HepG2 (cell line): Measurements from ENCODE around the gene LYPD4. TPM values are rescaled to one million over a fixed set of nuclear protein-coding genes. Genes with fewer than 3 reads are reported as not detected.

Experiments
- ATAC-seq: fragments of 200-7000 bp; cut with Tn5 transposase; 3 replicates; pipeline ENCODE4 v1.9.1; 2020; ENCODE audit warnings: mild to moderate bottlenecking, moderate library complexity
- BruUV-seq: library from RNA; stranded (reverse); fragments of 400-500 nt; replicated peaks from 2 replicates; lab custom pipeline; 2021; lab: Mats Ljungman, UMichigan
- CTCF ChIA-PET: fragments of 300-600 bp; formaldehyde crosslinking; extraction: SDS; loops from one replicate; lab custom pipeline; 2021; ENCODE audit warnings: low total read pairs, inconsistent platforms, low intra/inter-chr PET ratio; lab: Yijun Ruan, JAX
- POLR2A ChIA-PET: fragments of 350-600 bp; sonication (Branson Sonifier 250); formaldehyde crosslinking; loops from one replicate; lab custom pipeline; 2020; ENCODE audit warnings: antibody characterized with exemption, inconsistent platforms; lab: Yijun Ruan, JAX
- DNase-seq: peaks from one replicate; pipeline ENCODE4 v3.0.0-alpha.2; 2015; ENCODE audit warnings: low spot score
- FAIRE-seq: peaks from 3 replicates; lab custom pipeline; 2011; peaks lifted over from hg19 to GRCh38; lab: Jason Lieb, UNC
- H2AFZ ChIP-seq: one replicate; pipeline ENCODE4 v1.6.1; 2011; ENCODE audit warnings: low read length, inconsistent platforms
- H3K27ac ChIP-seq: fragments of 300-600 bp; 3 replicates; pipeline ENCODE4 v1.8.0; 2011; ENCODE audit warnings: mixed run types, mild to moderate bottlenecking, mixed read lengths, low read length, inconsistent platforms; ENCODE audit not compliant: insufficient read depth; ENCODE audit errors: extremely low read length
- H3K27me3 ChIP-seq, 2 experiments: fragments of 200-600 bp in 1 of 2; 2 replicates in 1 of 2; 3 replicates in 1 of 2; pipeline versions ENCODE4 v1.6.0 to v1.8.0; 2011; ENCODE audit warnings: low read length in 2 of 2, mild to moderate bottlenecking in 2 of 2, moderate library complexity in 2 of 2, inconsistent platforms in 1 of 2; ENCODE audit not compliant: insufficient read depth in 2 of 2, control insufficient read depth in 1 of 2
- H3K36me3 ChIP-seq, 2 experiments: fragments of 200-600 bp in 1 of 2; replicated peaks in 1 of 2; 2 replicates in 1 of 2; 3 replicates in 1 of 2; pipeline versions ENCODE4 v1.5.1 to v1.8.0; 2011; ENCODE audit warnings: low read length in 2 of 2, inconsistent platforms in 1 of 2; ENCODE audit not compliant: insufficient read depth in 2 of 2, control insufficient read depth in 1 of 2
- H3K4me1 ChIP-seq: 2 replicates; pipeline ENCODE4 v1.5.1; 2012; ENCODE audit warnings: low read length, inconsistent platforms; ENCODE audit not compliant: insufficient read depth
- H3K4me2 ChIP-seq: 2 replicates; pipeline ENCODE4 v1.6.0; 2011; ENCODE audit warnings: low read depth, low read length, inconsistent platforms
- H3K4me3 ChIP-seq, 3 experiments: fragments of 200-600 bp in 1 of 3; sonication (generic), shearing (Covaris generic) in 1 of 3; replicated peaks in 1 of 3; 2 replicates each; pipeline ENCODE4 v1.5.1; 2011 to 2016; ENCODE audit warnings: low read length in 3 of 3, inconsistent platforms in 2 of 3, low read depth in 2 of 3, mild to moderate bottlenecking in 2 of 3, control low read depth in 1 of 3, mixed read lengths in 1 of 3; ENCODE audit not compliant: insufficient read depth in 1 of 3
- H3K79me2 ChIP-seq: one replicate; pipeline ENCODE4 v1.6.1; 2011; ENCODE audit warnings: low read length, inconsistent platforms; ENCODE audit not compliant: insufficient read depth
- H3K9ac ChIP-seq: 2 replicates; pipeline ENCODE4 v1.6.0; 2011; ENCODE audit warnings: mild to moderate bottlenecking, low read depth, low read length, inconsistent platforms; ENCODE audit not compliant: insufficient read depth
- H3K9me3 ChIP-seq: 2 replicates; pipeline ENCODE4 v1.5.1; 2012; ENCODE audit warnings: mild to moderate bottlenecking, low read length
- H4K20me1 ChIP-seq: 2 replicates; pipeline ENCODE4 v1.6.0; 2011; ENCODE audit warnings: inconsistent platforms, mild to moderate bottlenecking, low read length, moderate library complexity; ENCODE audit not compliant: insufficient read depth
- KAT7 ChIP-seq: IDR thresholded peaks from 2 replicates; pipeline ENCODE4 v1.6.1; 2018; ENCODE audit warnings: borderline replicate concordance, missing compliant biosample characterization
- KDM2A ChIP-seq: sonication (generic); formaldehyde crosslinking; IDR thresholded peaks from 2 replicates; pipeline ENCODE4 v1.4.0; 2020; ENCODE audit warnings: low read depth, missing genetic modification reagents, borderline replicate concordance
- MATR3 ChIP-seq: sonication (generic); formaldehyde crosslinking; IDR thresholded peaks from 2 replicates; pipeline ENCODE4 v1.4.0; 2020; ENCODE audit warnings: missing genetic modification reagents
- NRL ChIP-seq: sonication (generic); formaldehyde crosslinking; IDR thresholded peaks from 2 replicates; pipeline ENCODE4 v1.5.0; 2020; ENCODE audit warnings: missing genetic modification reagents, mild to moderate bottlenecking, moderate library complexity, borderline replicate concordance
- POLR2AphosphoS5 ChIP-seq: IDR thresholded peaks from 2 replicates; pipeline ENCODE4 v1.6.1; 2012; ENCODE audit warnings: low read depth, low read length
- RARA ChIP-seq: IDR thresholded peaks from 2 replicates; pipeline ENCODE4 v1.6.1; 2016; ENCODE audit warnings: missing genetic modification reagents, missing compliant biosample characterization
- RFXANK ChIP-seq: IDR thresholded peaks from 2 replicates; pipeline ENCODE4 v1.6.1; 2016
- SOX5 ChIP-seq: IDR thresholded peaks from 2 replicates; pipeline ENCODE4 v1.6.1; 2016; ENCODE audit warnings: borderline replicate concordance
- SP5 ChIP-seq: IDR thresholded peaks from 2 replicates; pipeline ENCODE4 v1.6.1; 2016; ENCODE audit warnings: low read depth, borderline replicate concordance
- TAF1 ChIP-seq: sonication (generic); formaldehyde crosslinking; IDR thresholded peaks from 2 replicates; pipeline ENCODE4 v1.4.0; 2020; ENCODE audit warnings: missing genetic modification reagents
- ZFP36L2 ChIP-seq: sonication (generic); formaldehyde crosslinking; IDR thresholded peaks from 2 replicates; pipeline ENCODE4 v1.4.0; 2020; ENCODE audit warnings: missing genetic modification reagents
- ZIK1 ChIP-seq: sonication (generic); formaldehyde crosslinking; IDR thresholded peaks from 2 replicates; pipeline ENCODE4 v1.5.0; 2020; ENCODE audit warnings: mild to moderate bottlenecking, low read depth, missing genetic modification reagents, borderline replicate concordance
- ZNF326 ChIP-seq: sonication (generic); formaldehyde crosslinking; IDR thresholded peaks from 2 replicates; pipeline ENCODE4 v1.4.0; 2020; ENCODE audit warnings: missing genetic modification reagents, borderline replicate concordance
- ZSCAN31 ChIP-seq: sonication (generic); formaldehyde crosslinking; IDR thresholded peaks from 2 replicates; pipeline ENCODE4 v1.5.0; 2020; ENCODE audit warnings: low read depth, mild to moderate bottlenecking, missing genetic modification reagents
- whole genome bisulfite sequencing: methylation state at CpG from one replicate; pipeline ENCODE4 v1.1.6; 2017; ENCODE audit warnings: low lambda C conversion rate; 5-methylcytosine and 5-hydroxymethylcytosine counted together
- in situ Hi-C: cut with HindIII; loops from 2 replicates; pipeline ENCODE4 v1.10.0; 2017; ENCODE audit warnings: low pct_unique_long_range_greater_than_20kb; ENCODE audit not compliant: extremely low pct_ligation_motif_present
- intact Hi-C: fragments of 100-400 bp; cut with micrococcal nuclease; formaldehyde crosslinking; loops from one replicate; pipeline ENCODE4 v1.10.0; 2022; ENCODE audit not compliant: unreplicated experiment
- polyA plus RNA-seq, 8 experiments: library from polyadenylated mRNA; depleted of rRNA in 3 of 8; stranded (reverse) in 7 of 8; unstranded in 1 of 8; fragments of >200 nt; fragmentation: Illumina TruSeq in 4 of 8; extraction: Trizol in 4 of 8; gene quantifications; 2 replicates each; pipeline versions ENCODE4 v1.2.1 to v1.2.3, GENCODE V29; 2011 to 2016; ENCODE audit warnings: low read depth in 4 of 8, missing spikeins in 1 of 8, mixed read lengths in 1 of 8; ENCODE audit not compliant: insufficient read depth in 1 of 8
- total RNA-seq, 5 experiments: library from RNA; depleted of rRNA; stranded (reverse); fragments of >200 nt; fragmentation: Illumina TruSeq; extraction: Trizol; gene quantifications; 2 replicates each; pipeline ENCODE4 v1.2.3, GENCODE V29; 2016; ENCODE audit warnings: low read depth in 1 of 5
- TF ChIP-seq, protein P1 (sequence below): sonication (generic); formaldehyde crosslinking; IDR thresholded peaks from 2 replicates; pipeline ENCODE4 v1.4.0; 2020; ENCODE audit warnings: missing genetic modification reagents, borderline replicate concordance
- TF ChIP-seq, protein P2 (sequence below): sonication (generic); formaldehyde crosslinking; IDR thresholded peaks from 2 replicates; pipeline ENCODE4 v1.4.0; 2020; ENCODE audit warnings: low read depth, mild to moderate bottlenecking, missing genetic modification reagents
- TF ChIP-seq, protein P3 (sequence below): sonication (generic); formaldehyde crosslinking; IDR thresholded peaks from 2 replicates; pipeline ENCODE4 v1.5.0; 2020; ENCODE audit warnings: missing genetic modification reagents
- TF ChIP-seq, protein P4 (sequence below): sonication (generic); formaldehyde crosslinking; IDR thresholded peaks from 2 replicates; pipeline ENCODE4 v1.4.0; 2020; ENCODE audit warnings: missing genetic modification reagents, borderline replicate concordance

LYPD4 gene
- total and polyA plus RNA-seq, 2 of the 13 experiments (the other 11 are each of a cell fraction or from before 2014, with no cell fraction given) = not detected

DNA sequence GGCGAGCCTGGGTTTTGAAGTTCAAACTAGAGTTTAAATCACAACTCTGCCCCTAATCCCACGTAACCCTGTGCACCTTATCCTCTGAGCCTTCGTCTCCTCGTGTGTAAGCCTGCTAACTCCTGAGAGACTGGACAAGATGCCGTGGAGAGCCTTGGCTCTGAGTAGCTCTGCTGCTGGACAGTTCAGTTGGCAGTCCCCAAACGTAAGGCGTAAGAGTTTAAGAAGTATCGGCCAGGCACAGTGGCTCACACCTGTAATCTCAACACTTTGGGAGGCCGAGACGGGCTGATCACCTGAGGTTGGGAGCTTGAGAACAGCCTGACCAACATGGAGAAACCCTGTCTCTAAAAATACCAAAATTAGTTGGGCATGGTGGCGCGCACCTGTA, 27.9 kb upstream of the LYPD4 start:
- H3K4me2 ChIP-seq = no peak overlapping the region
- ChIA-PET CTCF (interaction anchor here (0.7 to 2.1 kb wide), 3 partner anchors 16 to 80 kb away, joined by 5 to 14 read pairs (median 13); no protein-coding TSS in a partner anchor), POLR2A (interaction anchor here (1.3 to 6.9 kb wide), 5 partner anchors 9 to 85 kb away, joined by 6 to 72 read pairs (median 18); partner anchors contain the start of genes ARHGEF1 and RPS19)
- ATAC-seq (no peak), FAIRE-seq (no peak), DNase-seq (no peak)
- peaks cover 3% of the 10 kb centered on the region for H3K79me2 ChIP-seq
- BruUV-seq = no TSS peak
- H3K9ac ChIP-seq = no peak overlapping the region
- peaks cover 15 to 43% of the 10 kb centered on the region in 2 experiments for H3K36me3 ChIP-seq
- in situ Hi-C loops = no loop called here
- peaks cover 55% of the 10 kb centered on the region for H4K20me1 ChIP-seq
- peaks cover 1% of the 10 kb centered on the region in 2 experiments; a peak in 1 of 5 replicates for H3K27me3 ChIP-seq
- intact Hi-C loops = loop anchor here (2.0 kb wide), 2 partner anchors 62 to 78 kb away; no protein-coding TSS in a partner anchor
- H3K9me3 ChIP-seq = no peaks in the 10 kb centered on the region
- H2AFZ ChIP-seq = no peak overlapping the region
- no peak overlapping the region for H3K4me3 ChIP-seq
- H3K4me1 ChIP-seq = peaks cover 41% of the 10 kb centered on the region
- 95% methylated on average over 10 of the region's 12 CpGs for WGBS
- no peak overlapping the region for H3K27ac ChIP-seq
- TF ChIP-seq KAT7 (CRISPR knock-in tag) = no peak
- no peak for TF ChIP-seq ZIK1 (CRISPR knock-in tag)
- TF ChIP-seq, protein P1, sequence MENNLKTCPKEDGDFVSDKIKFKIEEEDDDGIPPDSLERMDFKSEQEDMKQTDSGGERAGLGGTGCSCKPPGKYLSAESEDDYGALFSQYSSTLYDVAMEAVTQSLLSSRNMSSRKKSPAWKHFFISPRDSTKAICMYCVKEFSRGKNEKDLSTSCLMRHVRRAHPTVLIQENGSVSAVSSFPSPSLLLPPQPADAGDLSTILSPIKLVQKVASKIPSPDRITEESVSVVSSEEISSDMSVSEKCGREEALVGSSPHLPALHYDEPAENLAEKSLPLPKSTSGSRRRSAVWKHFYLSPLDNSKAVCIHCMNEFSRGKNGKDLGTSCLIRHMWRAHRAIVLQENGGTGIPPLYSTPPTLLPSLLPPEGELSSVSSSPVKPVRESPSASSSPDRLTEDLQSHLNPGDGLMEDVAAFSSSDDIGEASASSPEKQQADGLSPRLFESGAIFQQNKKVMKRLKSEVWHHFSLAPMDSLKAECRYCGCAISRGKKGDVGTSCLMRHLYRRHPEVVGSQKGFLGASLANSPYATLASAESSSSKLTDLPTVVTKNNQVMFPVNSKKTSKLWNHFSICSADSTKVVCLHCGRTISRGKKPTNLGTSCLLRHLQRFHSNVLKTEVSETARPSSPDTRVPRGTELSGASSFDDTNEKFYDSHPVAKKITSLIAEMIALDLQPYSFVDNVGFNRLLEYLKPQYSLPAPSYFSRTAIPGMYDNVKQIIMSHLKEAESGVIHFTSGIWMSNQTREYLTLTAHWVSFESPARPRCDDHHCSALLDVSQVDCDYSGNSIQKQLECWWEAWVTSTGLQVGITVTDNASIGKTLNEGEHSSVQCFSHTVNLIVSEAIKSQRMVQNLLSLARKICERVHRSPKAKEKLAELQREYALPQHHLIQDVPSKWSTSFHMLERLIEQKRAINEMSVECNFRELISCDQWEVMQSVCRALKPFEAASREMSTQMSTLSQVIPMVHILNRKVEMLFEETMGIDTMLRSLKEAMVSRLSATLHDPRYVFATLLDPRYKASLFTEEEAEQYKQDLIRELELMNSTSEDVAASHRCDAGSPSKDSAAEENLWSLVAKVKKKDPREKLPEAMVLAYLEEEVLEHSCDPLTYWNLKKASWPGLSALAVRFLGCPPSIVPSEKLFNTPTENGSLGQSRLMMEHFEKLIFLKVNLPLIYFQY (CRISPR knock-in tag) = no peak
- TF ChIP-seq, protein P2, sequence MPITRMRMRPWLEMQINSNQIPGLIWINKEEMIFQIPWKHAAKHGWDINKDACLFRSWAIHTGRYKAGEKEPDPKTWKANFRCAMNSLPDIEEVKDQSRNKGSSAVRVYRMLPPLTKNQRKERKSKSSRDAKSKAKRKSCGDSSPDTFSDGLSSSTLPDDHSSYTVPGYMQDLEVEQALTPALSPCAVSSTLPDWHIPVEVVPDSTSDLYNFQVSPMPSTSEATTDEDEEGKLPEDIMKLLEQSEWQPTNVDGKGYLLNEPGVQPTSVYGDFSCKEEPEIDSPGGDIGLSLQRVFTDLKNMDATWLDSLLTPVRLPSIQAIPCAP (CRISPR knock-in tag) = no peak
- no peak for TF ChIP-seq NRL (CRISPR knock-in tag)
- TF ChIP-seq SP5 (CRISPR knock-in tag) = no peak
- TF ChIP-seq POLR2AphosphoS5 = peak; percentile 38; the same call in 1 of the 2 replicates
- TF ChIP-seq ZSCAN31 (CRISPR knock-in tag) = 0 out of 2 replicates have a peak, but pooled peaks have one; percentile 26
- TF ChIP-seq RFXANK = no peak
- TF ChIP-seq RARA (CRISPR knock-in tag) = no peak
- no peak for TF ChIP-seq MATR3 (CRISPR knock-in tag)
- TF ChIP-seq ZNF326 (CRISPR knock-in tag) = 0 out of 2 replicates have a peak, but pooled peaks have one; percentile 22
- TF ChIP-seq KDM2A (CRISPR knock-in tag) = peak; percentile 19; the same call in 1 of the 2 replicates
- TF ChIP-seq, protein P3, sequence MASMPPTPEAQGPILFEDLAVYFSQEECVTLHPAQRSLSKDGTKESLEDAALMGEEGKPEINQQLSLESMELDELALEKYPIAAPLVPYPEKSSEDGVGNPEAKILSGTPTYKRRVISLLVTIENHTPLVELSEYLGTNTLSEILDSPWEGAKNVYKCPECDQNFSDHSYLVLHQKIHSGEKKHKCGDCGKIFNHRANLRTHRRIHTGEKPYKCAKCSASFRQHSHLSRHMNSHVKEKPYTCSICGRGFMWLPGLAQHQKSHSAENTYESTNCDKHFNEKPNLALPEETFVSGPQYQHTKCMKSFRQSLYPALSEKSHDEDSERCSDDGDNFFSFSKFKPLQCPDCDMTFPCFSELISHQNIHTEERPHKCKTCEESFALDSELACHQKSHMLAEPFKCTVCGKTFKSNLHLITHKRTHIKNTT (CRISPR knock-in tag) = no peak
- TF ChIP-seq ZFP36L2 (CRISPR knock-in tag) = no peak
- no peak for TF ChIP-seq SOX5 (CRISPR knock-in tag)
- no peak for TF ChIP-seq TAF1 (CRISPR knock-in tag)
- TF ChIP-seq, protein P4, sequence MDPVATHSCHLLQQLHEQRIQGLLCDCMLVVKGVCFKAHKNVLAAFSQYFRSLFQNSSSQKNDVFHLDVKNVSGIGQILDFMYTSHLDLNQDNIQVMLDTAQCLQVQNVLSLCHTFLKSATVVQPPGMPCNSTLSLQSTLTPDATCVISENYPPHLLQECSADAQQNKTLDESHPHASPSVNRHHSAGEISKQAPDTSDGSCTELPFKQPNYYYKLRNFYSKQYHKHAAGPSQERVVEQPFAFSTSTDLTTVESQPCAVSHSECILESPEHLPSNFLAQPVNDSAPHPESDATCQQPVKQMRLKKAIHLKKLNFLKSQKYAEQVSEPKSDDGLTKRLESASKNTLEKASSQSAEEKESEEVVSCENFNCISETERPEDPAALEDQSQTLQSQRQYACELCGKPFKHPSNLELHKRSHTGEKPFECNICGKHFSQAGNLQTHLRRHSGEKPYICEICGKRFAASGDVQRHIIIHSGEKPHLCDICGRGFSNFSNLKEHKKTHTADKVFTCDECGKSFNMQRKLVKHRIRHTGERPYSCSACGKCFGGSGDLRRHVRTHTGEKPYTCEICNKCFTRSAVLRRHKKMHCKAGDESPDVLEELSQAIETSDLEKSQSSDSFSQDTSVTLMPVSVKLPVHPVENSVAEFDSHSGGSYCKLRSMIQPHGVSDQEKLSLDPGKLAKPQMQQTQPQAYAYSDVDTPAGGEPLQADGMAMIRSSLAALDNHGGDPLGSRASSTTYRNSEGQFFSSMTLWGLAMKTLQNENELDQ (CRISPR knock-in tag) = no peak
